HG03135 (cell line): ENCODE measurements around the gene RAPGEFL1.
"Not testable (repeated sequence)": the region's sequence is repeated elsewhere in the genome, so short reads cannot be mapped to it uniquely, and the experiment has no call there.

ENCODE experiments used
- ATAC-seq: cut with Tn5 transposase; IDR thresholded peaks from one replicate; pipeline ENCODE4 v1.9.1; 2021; ENCODE audit warnings: mild to moderate bottlenecking, moderate library complexity; ENCODE audit not compliant: unreplicated experiment

The RAPGEFL1 gene

GRCh38 chr17:40173778-40174135, 3.5 kb upstream of the RAPGEFL1 start:
- ATAC-seq: no peak

DNA sequence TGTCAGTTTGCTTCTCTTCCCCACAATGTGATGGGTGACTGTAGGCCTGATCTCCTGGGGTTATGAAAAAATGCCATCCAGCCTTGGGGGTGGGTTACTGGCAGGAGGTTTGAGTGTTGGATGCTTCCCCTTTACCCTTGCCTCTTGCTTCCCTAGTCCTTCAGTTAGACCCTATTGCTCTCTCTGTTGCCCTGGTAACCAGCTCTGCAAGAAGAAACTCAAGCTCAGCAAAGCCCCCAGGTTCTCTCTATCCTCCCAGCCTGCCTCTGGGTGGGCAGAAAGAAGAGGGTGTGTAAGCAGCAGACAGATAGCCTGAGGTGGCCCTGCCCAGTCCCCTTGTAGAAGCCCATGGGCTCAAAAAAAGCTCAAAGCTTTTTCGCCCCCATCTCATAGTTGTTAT, 2.8 kb upstream of the RAPGEFL1 start:
- no peak for ATAC-seq

DNA sequence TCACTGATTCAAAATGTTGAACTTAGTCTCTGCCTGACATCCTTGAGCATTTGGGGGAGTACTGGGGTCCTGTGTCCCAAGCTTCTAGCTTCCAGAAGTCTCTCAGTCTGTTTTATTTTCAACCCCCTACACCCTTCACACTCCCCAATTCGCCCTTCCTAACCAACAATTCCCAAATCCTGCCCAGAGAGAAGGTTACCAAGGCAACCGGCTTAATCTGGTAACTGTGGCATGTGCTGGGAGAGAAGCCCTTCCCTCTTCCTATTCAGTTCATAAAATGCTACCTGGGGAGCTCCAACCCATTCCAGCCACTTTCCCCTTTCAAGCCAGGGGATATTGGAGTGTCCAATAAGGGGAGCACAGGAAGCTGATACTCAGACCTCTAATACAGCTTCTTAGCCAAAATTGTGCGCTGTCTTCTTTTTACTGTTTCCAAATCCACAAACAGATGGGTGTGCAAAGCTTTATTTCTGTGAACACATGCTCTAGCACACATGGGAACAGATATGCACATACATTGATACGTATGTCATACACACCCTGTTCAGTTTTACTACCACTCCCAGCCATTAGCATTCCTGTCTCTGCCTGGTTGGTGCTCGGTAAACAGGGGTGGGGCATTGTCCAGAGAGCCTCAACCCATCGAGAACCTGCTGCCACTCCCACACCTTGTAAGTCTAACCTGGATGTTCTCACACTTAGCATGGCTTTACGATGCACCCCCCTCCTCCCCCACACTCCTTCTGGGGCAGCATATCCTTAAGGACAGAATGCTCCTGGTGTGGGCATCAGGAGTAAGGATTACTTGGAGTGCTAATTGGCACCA, 1.1 kb upstream of the RAPGEFL1 start:
- ATAC-seq: no peak

DNA sequence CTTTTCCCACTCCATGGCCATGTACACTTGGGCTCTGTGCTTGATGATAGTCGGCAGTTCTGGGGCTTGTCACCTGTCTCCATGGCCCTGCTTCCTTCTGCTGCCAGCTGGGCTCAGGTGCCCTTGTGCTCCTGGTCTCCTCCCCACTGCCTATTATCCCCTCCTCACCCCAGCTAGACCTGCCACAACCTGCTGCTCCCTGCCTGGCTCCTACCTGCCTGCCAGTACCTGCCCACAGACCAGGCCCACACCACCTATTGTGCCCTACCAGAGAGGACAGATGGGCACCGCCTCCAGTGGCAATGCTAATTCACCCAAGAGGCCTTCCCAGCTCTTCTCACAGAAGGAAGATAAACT, 538 bp upstream of the RAPGEFL1 start:
- ATAC-seq: no peak

GRCh38 chr17:40178021-40178601, 841 bp downstream of the RAPGEFL1 start:
- ATAC-seq: no peak

GRCh38 chr17:40178660-40179059, 1.4 kb downstream of the RAPGEFL1 start:
- ATAC-seq: no peak

- no peak for ATAC-seq
These were observed 2.8 kb downstream of the RAPGEFL1 start for GRCh38 chr17:40179923-40180659.

- no peak for ATAC-seq
These were observed 3.4 kb downstream of the RAPGEFL1 start for GRCh38 chr17:40180694-40181093.

DNA sequence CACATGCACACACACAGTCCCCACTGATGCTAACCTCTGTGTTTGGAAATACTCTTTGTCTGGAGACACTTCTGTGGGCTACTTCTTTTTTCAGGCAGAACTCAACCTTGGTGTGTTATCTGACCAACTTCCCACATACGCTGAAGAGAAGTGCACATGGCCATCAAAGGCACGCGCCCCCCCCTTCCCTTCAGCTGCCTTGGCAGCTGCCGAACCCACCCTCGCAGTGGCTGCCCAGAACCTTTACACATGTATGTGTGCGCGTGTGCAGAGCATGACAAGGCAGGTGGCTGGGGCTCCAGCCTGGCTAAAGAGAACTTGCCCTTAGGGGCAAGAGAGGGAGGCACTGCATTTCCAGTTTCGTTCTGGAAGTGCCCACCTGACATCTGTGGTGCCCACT, 3.9 kb downstream of the RAPGEFL1 start:
- no peak for ATAC-seq

- ATAC-seq: no peak
These were observed 5.3 kb downstream of the RAPGEFL1 start for GRCh38 chr17:40182606-40183005.

DNA sequence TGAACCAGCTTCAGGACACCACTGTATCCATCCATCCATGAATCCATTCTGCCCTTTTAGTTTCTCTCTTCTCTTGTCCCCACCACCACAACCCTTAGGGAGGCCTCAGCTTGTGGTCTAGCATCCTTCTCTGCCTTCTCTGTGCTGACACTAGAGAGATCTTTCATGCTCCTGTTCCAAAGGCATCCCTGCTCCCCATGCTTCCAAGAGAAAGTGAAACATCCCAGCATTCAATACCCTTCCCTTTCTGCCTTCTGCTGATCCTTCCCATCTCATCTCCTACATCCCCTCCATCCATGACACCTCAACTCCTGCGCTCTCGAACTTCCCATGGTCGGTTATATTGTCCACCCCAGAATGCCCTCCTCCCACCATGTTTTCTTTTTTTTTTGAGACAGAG, 10.0 kb downstream of the RAPGEFL1 start:
- ATAC-seq: no peak

DNA sequence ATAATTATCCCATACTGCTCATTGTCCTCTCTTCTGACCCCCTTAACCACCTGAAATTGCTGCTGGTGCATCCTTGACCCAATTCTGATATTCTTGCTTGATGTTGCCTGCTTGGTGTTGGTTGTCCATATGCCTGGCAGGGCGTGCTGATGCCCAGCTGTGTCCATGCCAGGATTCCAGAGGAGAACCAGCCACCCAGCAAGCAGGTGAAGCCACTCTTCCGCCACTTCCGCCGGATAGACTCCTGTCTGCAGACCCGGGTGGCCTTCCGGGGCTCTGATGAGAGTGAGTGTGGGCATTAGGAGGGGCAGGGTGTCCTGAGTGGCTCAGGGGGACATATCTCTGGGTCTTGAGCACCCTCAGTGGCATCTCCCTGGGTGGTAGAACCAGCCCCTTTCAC, 11.4 kb downstream of the RAPGEFL1 start:
- ATAC-seq: no peak

DNA sequence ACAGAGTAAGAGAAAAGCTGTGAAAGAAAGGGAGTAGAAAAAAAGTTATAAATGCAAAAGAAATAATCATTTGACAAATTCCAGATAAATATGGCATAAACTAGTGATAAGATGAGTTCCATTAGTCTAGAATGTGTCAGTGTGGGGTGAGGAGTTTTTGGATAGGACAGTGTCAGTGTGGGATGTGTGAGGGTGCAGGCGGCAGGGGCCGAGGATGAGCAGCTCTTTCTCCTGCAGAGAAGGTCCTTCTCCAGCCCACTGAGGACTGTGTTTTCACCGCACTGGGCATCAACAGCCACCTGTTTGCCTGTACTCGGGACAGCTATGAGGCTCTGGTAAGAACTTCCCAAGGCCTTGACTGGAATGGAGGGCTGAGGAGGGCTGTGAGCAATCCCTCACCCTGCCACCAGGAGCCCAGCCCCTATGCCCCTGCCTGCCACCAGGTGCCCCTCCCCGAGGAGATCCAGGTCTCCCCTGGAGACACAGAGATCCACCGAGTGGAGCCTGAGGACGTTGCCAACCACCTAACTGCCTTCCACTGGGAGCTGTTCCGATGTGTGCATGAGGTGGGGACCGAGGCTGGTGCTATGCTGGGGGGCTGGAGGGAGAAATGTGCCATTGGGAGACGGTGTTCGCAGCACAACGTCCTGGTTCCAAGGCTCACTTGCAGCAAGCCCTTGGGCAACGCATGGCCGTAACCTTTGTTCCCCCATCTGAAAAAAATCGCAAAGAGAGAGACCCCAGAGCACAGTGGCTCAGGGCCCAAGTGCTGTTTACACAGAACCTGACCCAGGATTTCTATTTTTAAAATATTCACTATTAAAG, 13.1 kb downstream of the RAPGEFL1 start:
- no peak for ATAC-seq

- peak; percentile 61 for ATAC-seq
These were observed 14.3 kb downstream of the RAPGEFL1 start for GRCh38 chr17:40191237-40192208.

- ATAC-seq: no peak
These were observed 15.7 kb downstream of the RAPGEFL1 start for GRCh38 chr17:40192961-40193360.

- no peak for ATAC-seq
These were observed 17.6 kb downstream of the RAPGEFL1 start for GRCh38 chr17:40194821-40195220.

GRCh38 chr17:40197550-40197949, 20.3 kb downstream of the RAPGEFL1 start:
- ATAC-seq: no peak

GRCh38 chr17:40197965-40198456, 20.7 kb downstream of the RAPGEFL1 start:
- not testable (repeated sequence) for ATAC-seq

- ATAC-seq: no peak
These were observed 21.3 kb downstream of the RAPGEFL1 start for GRCh38 chr17:40198576-40198975.

DNA sequence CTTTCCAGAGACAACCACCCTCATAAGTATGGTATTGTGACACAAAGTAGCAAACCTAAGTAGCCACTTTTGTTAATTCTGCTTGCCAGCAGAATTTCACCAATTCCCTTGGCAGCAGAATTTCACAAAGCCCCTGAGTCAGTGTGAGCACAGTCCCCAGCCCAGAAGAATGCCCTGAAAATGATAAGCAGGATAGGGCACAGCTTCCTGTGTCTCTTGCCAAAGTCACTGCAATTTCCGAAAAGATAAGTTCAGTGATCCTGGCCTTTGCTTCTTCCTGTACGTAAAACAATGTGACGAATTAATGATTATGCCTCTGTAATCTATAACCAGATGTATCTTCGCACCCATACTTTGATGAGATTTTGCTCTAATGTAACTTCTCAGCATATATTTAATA, 25.9 kb downstream of the RAPGEFL1 start:
- no peak for ATAC-seq
